ENCODE results near the gene RPL12. TPM values are rescaled to one million over a fixed set of nuclear protein-coding genes. Genes with fewer than 3 reads are reported as not detected.

Gene RPL12
- total and polyA plus RNA-seq, 2 of the 13 experiments (the other 11 are each of a cell fraction or from before 2014, with no cell fraction given), result 1,551 to 2,590 TPM

DNA sequence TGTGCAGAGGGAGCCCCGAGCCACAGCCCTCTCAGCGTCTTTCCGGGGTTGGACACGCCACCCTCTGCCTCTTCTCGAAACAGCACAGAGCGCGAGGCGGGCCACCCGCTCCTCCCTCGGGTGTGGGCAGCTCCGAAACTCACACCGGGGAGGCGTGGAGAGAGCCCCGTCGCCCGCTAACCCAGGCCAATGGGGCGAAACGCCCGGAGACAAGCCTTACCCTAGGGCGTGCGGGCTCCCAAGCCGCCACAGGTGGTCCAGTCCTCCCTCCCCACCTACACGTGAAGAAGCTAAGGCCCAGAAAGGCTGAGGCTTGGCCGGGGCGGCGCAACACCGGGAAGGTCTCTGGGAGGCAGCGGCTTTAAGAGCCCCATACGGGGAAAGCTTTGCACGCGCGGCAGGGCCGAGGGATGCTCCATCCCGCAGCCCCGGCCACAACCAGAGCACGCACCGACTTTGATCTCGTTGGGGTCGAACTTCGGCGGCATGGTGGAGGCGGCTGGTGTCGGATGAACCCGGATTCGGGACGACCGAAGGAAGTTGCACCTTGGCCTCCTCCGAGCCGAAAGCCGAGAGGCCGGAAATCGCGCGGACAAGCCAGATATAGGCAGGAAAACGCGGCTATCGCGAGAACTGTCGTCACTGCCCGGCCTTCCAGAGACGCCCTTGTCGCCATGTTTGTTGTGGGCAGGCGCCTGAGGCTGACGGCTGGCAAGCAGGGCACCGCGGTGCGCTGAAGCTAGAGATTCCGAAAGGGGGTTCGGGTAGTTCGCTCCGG, at the start of gene RPL12, which contains the start of gene LRSAM1 (continued):
- TF ChIP-seq, protein P1, sequence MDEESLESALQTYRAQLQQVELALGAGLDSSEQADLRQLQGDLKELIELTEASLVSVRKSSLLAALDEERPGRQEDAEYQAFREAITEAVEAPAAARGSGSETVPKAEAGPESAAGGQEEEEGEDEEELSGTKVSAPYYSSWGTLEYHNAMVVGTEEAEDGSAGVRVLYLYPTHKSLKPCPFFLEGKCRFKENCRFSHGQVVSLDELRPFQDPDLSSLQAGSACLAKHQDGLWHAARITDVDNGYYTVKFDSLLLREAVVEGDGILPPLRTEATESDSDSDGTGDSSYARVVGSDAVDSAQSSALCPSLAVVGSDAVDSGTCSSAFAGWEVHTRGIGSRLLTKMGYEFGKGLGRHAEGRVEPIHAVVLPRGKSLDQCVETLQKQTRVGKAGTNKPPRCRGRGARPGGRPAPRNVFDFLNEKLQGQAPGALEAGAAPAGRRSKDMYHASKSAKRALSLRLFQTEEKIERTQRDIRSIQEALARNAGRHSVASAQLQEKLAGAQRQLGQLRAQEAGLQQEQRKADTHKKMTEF (CRISPR knock-in tag; IDR thresholded peaks at IDR 0.05), result peak; percentile 76; the same call in 1 of the 2 replicates
- TF ChIP-seq ZNF570 (CRISPR knock-in tag; IDR thresholded peaks at IDR 0.05; ENCODE audit: borderline replicate concordance), result peak; percentile 83; the same call in 1 of the 2 replicates
- peak; percentile 77; the same call in 1 of the 2 replicates for TF ChIP-seq BORCS8-MEF2B (CRISPR knock-in tag; IDR thresholded peaks at IDR 0.05)
- TF ChIP-seq TEAD3 (CRISPR knock-in tag; optimal IDR thresholded peaks at IDR 0.05; ENCODE audit: borderline replicate concordance), result peak; percentile 63
- TF ChIP-seq ZNF30 (CRISPR knock-in tag; IDR thresholded peaks at IDR 0.05), result no peak
- TF ChIP-seq, protein P2, sequence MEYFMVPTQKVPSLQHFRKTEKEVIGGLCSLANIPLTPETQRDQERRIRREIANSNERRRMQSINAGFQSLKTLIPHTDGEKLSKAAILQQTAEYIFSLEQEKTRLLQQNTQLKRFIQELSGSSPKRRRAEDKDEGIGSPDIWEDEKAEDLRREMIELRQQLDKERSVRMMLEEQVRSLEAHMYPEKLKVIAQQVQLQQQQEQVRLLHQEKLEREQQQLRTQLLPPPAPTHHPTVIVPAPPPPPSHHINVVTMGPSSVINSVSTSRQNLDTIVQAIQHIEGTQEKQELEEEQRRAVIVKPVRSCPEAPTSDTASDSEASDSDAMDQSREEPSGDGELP (IDR thresholded peaks at IDR 0.05; ENCODE audit: borderline replicate concordance, low read depth), result peak; percentile 27; the same call in 1 of the 2 replicates
- no peak for TF ChIP-seq ZNF549 (CRISPR knock-in tag; IDR thresholded peaks at IDR 0.05)
- TF ChIP-seq, protein P3, sequence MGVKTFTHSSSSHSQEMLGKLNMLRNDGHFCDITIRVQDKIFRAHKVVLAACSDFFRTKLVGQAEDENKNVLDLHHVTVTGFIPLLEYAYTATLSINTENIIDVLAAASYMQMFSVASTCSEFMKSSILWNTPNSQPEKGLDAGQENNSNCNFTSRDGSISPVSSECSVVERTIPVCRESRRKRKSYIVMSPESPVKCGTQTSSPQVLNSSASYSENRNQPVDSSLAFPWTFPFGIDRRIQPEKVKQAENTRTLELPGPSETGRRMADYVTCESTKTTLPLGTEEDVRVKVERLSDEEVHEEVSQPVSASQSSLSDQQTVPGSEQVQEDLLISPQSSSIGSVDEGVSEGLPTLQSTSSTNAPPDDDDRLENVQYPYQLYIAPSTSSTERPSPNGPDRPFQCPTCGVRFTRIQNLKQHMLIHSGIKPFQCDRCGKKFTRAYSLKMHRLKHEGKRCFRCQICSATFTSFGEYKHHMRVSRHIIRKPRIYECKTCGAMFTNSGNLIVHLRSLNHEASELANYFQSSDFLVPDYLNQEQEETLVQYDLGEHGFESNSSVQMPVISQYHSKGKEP (CRISPR knock-in tag; IDR thresholded peaks at IDR 0.05), result no peak
- 0 out of 2 replicates have a peak, but pooled peaks have one; percentile 57 for TF ChIP-seq ZNF550 (CRISPR knock-in tag; IDR thresholded peaks at IDR 0.05; ENCODE audit: borderline replicate concordance)
- 0 out of 2 replicates have a peak, but pooled peaks have one; percentile 32 for TF ChIP-seq GATAD2A (CRISPR knock-in tag; IDR thresholded peaks at IDR 0.05)
- peak; percentile 97; the same call in 1 of the 2 replicates for TF ChIP-seq GTF3A (CRISPR knock-in tag; conservative IDR thresholded peaks at IDR 0.05)
- no peak for TF ChIP-seq THYN1 (CRISPR knock-in tag; IDR thresholded peaks at IDR 0.05; ENCODE audit: borderline replicate concordance, low read depth)
- TF ChIP-seq, protein P4, sequence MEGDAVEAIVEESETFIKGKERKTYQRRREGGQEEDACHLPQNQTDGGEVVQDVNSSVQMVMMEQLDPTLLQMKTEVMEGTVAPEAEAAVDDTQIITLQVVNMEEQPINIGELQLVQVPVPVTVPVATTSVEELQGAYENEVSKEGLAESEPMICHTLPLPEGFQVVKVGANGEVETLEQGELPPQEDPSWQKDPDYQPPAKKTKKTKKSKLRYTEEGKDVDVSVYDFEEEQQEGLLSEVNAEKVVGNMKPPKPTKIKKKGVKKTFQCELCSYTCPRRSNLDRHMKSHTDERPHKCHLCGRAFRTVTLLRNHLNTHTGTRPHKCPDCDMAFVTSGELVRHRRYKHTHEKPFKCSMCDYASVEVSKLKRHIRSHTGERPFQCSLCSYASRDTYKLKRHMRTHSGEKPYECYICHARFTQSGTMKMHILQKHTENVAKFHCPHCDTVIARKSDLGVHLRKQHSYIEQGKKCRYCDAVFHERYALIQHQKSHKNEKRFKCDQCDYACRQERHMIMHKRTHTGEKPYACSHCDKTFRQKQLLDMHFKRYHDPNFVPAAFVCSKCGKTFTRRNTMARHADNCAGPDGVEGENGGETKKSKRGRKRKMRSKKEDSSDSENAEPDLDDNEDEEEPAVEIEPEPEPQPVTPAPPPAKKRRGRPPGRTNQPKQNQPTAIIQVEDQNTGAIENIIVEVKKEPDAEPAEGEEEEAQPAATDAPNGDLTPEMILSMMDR (CRISPR knock-in tag; IDR thresholded peaks at IDR 0.05), result no peak
- TF ChIP-seq, protein P5, sequence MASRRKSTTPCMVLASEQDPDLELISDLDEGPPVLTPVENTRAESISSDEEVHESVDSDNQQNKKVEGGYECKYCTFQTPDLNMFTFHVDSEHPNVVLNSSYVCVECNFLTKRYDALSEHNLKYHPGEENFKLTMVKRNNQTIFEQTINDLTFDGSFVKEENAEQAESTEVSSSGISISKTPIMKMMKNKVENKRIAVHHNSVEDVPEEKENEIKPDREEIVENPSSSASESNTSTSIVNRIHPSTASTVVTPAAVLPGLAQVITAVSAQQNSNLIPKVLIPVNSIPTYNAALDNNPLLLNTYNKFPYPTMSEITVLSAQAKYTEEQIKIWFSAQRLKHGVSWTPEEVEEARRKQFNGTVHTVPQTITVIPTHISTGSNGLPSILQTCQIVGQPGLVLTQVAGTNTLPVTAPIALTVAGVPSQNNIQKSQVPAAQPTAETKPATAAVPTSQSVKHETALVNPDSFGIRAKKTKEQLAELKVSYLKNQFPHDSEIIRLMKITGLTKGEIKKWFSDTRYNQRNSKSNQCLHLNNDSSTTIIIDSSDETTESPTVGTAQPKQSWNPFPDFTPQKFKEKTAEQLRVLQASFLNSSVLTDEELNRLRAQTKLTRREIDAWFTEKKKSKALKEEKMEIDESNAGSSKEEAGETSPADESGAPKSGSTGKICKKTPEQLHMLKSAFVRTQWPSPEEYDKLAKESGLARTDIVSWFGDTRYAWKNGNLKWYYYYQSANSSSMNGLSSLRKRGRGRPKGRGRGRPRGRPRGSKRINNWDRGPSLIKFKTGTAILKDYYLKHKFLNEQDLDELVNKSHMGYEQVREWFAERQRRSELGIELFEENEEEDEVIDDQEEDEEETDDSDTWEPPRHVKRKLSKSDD (CRISPR knock-in tag; IDR thresholded peaks at IDR 0.05; ENCODE audit: low read depth), result peak; percentile 96
- TF ChIP-seq, protein P6, sequence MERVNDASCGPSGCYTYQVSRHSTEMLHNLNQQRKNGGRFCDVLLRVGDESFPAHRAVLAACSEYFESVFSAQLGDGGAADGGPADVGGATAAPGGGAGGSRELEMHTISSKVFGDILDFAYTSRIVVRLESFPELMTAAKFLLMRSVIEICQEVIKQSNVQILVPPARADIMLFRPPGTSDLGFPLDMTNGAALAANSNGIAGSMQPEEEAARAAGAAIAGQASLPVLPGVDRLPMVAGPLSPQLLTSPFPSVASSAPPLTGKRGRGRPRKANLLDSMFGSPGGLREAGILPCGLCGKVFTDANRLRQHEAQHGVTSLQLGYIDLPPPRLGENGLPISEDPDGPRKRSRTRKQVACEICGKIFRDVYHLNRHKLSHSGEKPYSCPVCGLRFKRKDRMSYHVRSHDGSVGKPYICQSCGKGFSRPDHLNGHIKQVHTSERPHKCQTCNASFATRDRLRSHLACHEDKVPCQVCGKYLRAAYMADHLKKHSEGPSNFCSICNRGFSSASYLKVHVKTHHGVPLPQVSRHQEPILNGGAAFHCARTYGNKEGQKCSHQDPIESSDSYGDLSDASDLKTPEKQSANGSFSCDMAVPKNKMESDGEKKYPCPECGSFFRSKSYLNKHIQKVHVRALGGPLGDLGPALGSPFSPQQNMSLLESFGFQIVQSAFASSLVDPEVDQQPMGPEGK (CRISPR knock-in tag; IDR thresholded peaks at IDR 0.05), result peak; percentile 58; the same call in 1 of the 2 replicates
- peak; percentile 85 for TF ChIP-seq KLF6 (CRISPR knock-in tag; IDR thresholded peaks at IDR 0.05)
- peak; percentile 43; the same call in 1 of the 2 replicates for TF ChIP-seq CEBPG (CRISPR knock-in tag; IDR thresholded peaks at IDR 0.05)
- peak; percentile 92 for TF ChIP-seq ELF3 (CRISPR knock-in tag; IDR thresholded peaks at IDR 0.05)

Measured in HepG2 (cell line).